ENCODE data around the gene SUSD6.

- TF ChIP-seq CTCF (IDR thresholded peaks at IDR 0.05; ENCODE audit: low read depth, low read length, poor library complexity, severe bottlenecking) (no peak), EZH2phosphoT487 (IDR thresholded peaks at IDR 0.05; ENCODE audit: borderline replicate concordance, low read length) (no peak)
These were observed 84.8 kb downstream of the SUSD6 start for GRCh38 chr14:69696204-69696527.

All from DOHH2 (cell line).